Measurements from ENCODE around the gene BCL3.
"Not testable (repeated sequence)": the region's sequence is repeated elsewhere in the genome, so short reads cannot be mapped to it uniquely, and the experiment has no call there.

BCL3 gene

GRCh38 chr19:44748426-44749254, at the start of gene BCL3:
TSS of gene BCL3 (plus strand) at chr19:44748708. CDS start at chr19:44748791, 83 bp downstream.
- DNase-seq: peak; percentile 61 to 63

- DNase-seq: no peak
Observed at GRCh38 chr19:44700547-44700946, 48.0 kb upstream of the BCL3 start.

GRCh38 chr19:44701228-44701627, 47.3 kb upstream of the BCL3 start:
- no peak for DNase-seq

GRCh38 chr19:44702551-44703176, 45.8 kb upstream of the BCL3 start:
- DNase-seq: no peak

DNA sequence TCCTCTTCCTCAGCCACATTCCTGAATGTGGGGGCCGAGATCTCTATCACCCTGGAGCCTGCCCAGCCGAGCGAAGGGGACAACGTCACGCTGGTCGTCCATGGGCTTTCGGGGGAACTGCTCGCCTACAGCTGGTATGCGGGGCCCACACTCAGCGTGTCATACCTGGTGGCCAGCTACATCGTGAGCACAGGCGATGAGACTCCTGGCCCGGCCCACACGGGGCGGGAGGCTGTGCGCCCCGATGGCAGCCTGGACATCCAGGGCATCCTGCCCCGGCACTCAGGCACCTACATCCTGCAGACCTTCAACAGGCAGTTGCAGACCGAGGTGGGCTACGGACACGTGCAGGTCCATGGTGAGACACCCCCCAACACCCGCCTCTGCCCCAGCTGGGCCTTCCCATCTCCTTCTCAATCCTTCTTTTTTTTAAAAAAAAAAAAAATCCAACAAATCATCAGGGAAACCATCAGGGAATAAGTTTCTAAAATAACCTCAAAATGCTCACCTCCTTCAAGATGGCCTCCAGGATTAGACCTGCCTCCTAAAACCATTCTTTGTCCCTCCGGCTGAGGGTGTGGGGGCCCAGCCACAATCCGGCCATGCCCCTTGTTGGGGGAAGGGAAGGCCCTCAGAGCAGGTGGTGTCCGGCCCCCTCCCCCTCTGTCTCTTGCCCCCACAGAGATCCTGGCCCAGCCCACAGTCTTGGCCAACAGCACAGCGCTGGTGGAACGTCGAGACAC, 45.0 kb upstream of the BCL3 start:
- DNase-seq: no peak

DNA sequence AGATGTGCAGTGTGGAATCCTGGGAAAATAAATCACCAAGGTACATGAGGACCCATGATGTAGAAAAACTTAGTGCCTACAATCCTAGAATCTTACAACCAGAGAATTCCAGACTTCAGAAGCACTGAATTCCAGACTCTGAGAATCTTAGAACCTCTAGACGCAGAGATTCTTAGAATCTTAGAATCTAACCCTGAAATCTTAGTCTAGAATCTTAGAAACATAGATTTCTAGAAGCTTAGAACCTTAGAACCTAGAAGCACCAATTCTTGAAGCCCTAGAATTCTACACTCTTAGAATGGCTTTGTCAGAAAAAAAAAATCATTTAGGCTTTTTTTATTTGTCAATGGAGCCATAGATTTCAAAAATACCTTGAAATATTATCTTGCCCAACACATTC, 43.5 kb upstream of the BCL3 start:
- no peak for DNase-seq

DNA sequence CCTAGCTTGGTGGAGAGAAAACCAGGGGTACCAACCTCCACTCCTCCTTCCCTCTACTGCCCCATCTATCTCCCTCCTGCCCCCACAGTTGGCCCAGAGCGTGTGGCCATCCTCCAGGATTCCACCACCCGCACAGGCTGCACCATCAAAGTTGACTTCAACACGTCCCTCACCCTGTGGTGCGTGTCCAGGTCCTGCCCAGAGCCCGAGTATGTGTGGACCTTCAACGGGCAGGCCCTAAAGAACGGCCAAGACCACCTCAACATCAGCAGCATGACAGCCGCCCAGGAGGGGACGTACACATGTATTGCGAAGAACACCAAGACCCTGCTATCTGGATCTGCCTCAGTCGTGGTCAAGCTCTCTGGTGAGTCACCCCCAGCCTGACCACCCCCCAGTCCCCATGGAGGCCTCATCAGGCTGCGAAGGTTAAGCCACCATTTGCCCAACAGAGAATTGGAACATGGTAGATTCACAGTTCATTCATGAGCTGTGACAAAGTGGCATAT, 43.0 kb upstream of the BCL3 start:
- no peak for DNase-seq

GRCh38 chr19:44706506-44707236, 41.8 kb upstream of the BCL3 start:
- no peak for DNase-seq

GRCh38 chr19:44707794-44708193, 40.7 kb upstream of the BCL3 start:
- DNase-seq: no peak

- DNase-seq: no peak
Observed at GRCh38 chr19:44708940-44709339, 39.6 kb upstream of the BCL3 start.

DNA sequence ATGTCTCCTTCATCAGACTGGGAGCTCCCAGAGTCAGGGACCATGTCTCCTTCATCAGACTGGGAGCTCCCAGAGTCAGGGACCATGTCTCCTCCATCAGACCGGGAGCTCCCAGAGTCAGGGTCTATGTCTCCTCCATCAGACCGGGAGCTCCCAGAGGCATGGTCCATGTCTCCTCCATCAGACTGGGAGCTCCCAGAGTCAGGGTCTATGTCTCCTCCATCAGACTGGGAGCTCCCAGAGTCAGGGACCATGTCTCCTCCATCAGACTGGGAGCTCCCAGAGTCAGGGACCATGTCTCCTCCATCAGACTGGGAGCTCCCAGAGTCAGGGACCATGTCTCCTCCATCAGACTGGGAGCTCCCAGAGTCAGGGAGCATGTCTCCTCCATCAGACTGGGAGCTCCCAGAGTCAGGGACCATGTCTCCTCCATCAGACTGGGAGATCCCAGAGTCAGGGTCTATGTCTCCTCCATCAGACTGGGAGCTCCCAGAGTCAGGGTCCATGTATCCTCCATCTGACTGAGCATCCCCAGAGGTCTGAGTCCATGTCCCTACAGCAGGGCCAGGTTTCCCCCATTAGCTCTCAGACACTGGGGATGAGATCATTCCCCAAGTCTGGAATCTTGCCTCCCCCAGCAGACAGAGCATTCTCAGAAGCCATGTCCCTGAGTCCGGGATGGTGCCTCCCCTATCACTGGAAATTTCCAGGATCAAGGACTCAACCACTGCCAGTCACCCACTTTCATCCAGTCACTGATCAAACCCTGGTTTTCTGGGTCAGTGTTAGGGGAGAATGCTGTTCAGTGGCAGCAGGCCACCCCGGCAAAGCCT, 38.9 kb upstream of the BCL3 start:
- not testable (repeated sequence) for DNase-seq

GRCh38 chr19:44710483-44710882, 38.0 kb upstream of the BCL3 start:
- DNase-seq: no peak

DNA sequence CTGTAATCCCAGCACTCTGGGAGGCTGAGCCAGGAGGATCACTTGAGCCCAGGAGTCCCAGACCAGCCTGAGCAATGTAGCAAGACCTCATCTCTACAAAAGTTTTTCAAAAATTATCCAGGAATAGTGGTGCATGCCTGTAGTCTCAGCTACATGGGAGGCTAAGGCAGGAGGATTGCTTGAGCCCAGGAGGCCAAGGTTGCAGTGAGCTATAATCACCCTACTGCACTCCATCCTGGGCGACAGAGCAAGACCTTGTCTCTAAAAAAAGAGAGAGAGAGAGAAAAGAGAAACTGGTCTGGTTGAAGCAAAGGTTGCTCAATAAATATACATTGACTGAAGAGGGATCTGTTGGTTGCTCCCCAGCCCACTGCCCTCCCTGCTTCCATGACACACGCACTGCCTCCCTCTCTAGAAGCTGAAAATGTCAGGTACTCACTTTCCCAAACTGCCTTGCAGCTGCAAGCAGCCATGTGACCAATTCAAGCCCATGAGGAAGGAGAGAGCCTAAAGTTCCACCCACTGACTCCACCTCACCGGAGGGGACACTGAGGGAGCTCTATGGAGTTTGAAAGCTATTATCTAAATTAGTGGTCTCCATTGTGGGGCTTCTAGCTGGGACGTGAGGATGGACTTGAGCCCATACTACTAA, 35.5 kb upstream of the BCL3 start:
- no peak for DNase-seq

GRCh38 chr19:44714597-44715169, 33.8 kb upstream of the BCL3 start:
- no peak for DNase-seq

GRCh38 chr19:44717603-44718002, 30.9 kb upstream of the BCL3 start:
- DNase-seq: no peak

GRCh38 chr19:44718441-44719261, 29.9 kb upstream of the BCL3 start:
- DNase-seq: no peak

- DNase-seq: no peak
Observed at GRCh38 chr19:44719262-44719701, 29.2 kb upstream of the BCL3 start.

DNA sequence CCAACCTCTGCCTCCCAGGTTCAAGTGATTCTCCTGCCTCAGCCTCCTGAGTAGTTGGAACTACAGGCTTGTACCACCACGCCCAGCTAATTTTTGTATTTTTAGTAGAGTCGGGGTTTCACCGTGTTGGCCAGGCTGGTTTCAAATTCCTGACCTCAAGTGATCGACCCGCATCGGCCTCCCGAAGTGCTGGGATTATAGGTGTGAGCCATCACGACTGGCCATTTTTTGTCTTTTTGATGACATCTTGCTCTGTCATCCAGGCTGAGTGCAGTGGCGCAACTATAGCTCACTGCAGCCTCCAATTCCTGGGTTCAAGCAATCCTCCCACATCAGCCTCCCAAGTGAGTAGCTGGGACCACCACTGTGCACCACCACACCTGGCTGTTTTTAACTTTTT, 28.1 kb upstream of the BCL3 start:
- DNase-seq: not testable (repeated sequence)

DNA sequence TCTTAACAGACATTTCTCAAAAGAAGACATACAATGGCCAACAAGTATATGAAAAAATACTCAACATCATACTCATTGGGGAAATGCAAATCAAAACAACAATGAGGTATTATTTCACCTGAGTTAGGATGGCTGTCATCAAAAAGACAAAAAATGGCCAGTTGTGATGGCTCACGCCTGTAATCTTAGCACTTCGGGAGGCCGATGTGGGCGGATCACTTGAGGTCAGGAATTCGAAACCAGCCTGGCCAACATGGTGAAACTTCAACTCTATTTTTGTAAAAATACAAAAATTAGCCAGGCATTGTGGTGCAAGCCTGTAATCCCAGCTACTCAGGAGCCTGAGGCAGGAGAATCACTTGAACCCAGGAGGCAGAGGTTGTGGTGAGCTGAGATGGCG, 27.6 kb upstream of the BCL3 start:
- no peak for DNase-seq

DNA sequence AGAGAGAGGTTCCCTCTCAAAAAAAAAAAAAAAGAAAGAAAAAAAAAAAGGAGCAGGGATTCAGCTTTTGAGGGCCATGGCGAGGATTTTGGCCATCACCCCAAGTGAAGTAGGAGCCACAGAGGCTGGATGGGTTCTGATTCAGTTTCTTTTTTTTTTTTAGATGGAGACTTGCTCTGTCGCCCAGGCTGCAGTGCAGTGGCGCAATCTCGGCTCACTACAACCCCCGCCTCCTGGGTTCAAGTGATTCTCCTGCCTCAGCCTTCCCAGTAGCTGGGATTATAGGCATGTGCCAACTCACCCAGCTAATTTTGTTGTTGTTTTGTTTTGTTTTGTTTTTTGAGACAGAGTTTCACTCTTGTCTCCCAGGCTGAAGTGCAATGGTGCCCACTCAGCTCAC, 27.1 kb upstream of the BCL3 start:
- DNase-seq: not testable (repeated sequence)

Measured in stimulated activated CD4-positive, alpha-beta T cell treated with anti-CD3 and anti-CD28 coated beads, Interleukin-4, amount 100 ng/mL, for 4 hours (primary cell).